Measurements from ENCODE around the gene NEDD1.
A peak's percentile ranks its signal among the peaks of the same experiment; 100 is the strongest.

The NEDD1 gene

GRCh38 chr12:96882862-96883261 lies 24.2 kb upstream of the NEDD1 start:
- H3K36me3 ChIP-seq (ENCODE audit: insufficient read depth, insufficient read length, low read length) = no peaks in the 10 kb centered on the region
- DNase-seq (ENCODE audit: low read depth, low spot score) = no peak
- no peak overlapping the region for H3K9ac ChIP-seq (ENCODE audit: insufficient read length, low read depth)
- TF ChIP-seq SUZ12 (IDR thresholded peaks at IDR 0.05; ENCODE audit: extremely low read depth, insufficient read depth, insufficient read length) (no peak), YY1 (IDR thresholded peaks at IDR 0.05; ENCODE audit: insufficient read depth, insufficient read length) (no peak), ZNF274 (IDR thresholded peaks at IDR 0.05; ENCODE audit: low read depth, low read length) (no peak)
- H3K27me3 ChIP-seq (ENCODE audit: insufficient read depth, insufficient read length) = no peaks in the 10 kb centered on the region
- peaks cover 4% of the 10 kb centered on the region for H3K4me1 ChIP-seq (ENCODE audit: insufficient read depth, insufficient read length)
- H3K9me3 ChIP-seq (ENCODE audit: insufficient read depth, low read length) = no peaks in the 10 kb centered on the region
- H3K4me3 ChIP-seq (ENCODE audit: insufficient read length, low read depth) = no peak overlapping the region

GRCh38 chr12:96883571-96883970 lies 23.5 kb upstream of the NEDD1 start:
- H3K9me3 ChIP-seq (ENCODE audit: insufficient read depth, low read length) = no peaks in the 10 kb centered on the region
- H3K4me1 ChIP-seq (ENCODE audit: insufficient read depth, insufficient read length) = peaks cover 4% of the 10 kb centered on the region
- no peak for TF ChIP-seq YY1 (IDR thresholded peaks at IDR 0.05; ENCODE audit: insufficient read depth, insufficient read length)
- no peak for TF ChIP-seq ZNF274 (IDR thresholded peaks at IDR 0.05; ENCODE audit: low read depth, low read length)
- no peak for TF ChIP-seq SUZ12 (IDR thresholded peaks at IDR 0.05; ENCODE audit: extremely low read depth, insufficient read depth, insufficient read length)
- no peak overlapping the region for H3K9ac ChIP-seq (ENCODE audit: insufficient read length, low read depth)
- no peaks in the 10 kb centered on the region for H3K27me3 ChIP-seq (ENCODE audit: insufficient read depth, insufficient read length)
- no peak for DNase-seq (ENCODE audit: low read depth, low spot score)
- H3K4me3 ChIP-seq (ENCODE audit: insufficient read length, low read depth) = no peak overlapping the region
- H3K36me3 ChIP-seq (ENCODE audit: insufficient read depth, insufficient read length, low read length) = no peaks in the 10 kb centered on the region

GRCh38 chr12:96886998-96887677 lies 19.9 kb upstream of the NEDD1 start:
- no peak for TF ChIP-seq SUZ12 (IDR thresholded peaks at IDR 0.05; ENCODE audit: extremely low read depth, insufficient read depth, insufficient read length)
- no peak for TF ChIP-seq YY1 (IDR thresholded peaks at IDR 0.05; ENCODE audit: insufficient read depth, insufficient read length)
- TF ChIP-seq ZNF274 (IDR thresholded peaks at IDR 0.05; ENCODE audit: low read depth, low read length) = no peak
- H3K4me1 ChIP-seq (ENCODE audit: insufficient read depth, insufficient read length) = peaks cover 7% of the 10 kb centered on the region
- H3K4me3 ChIP-seq (ENCODE audit: insufficient read length, low read depth) = no peak overlapping the region
- H3K9me3 ChIP-seq (ENCODE audit: insufficient read depth, low read length) = no peaks in the 10 kb centered on the region; the same call in 1 of the 2 replicates
- H3K27me3 ChIP-seq (ENCODE audit: insufficient read depth, insufficient read length) = no peaks in the 10 kb centered on the region
- H3K9ac ChIP-seq (ENCODE audit: insufficient read length, low read depth) = no peak overlapping the region
- no peak for DNase-seq (ENCODE audit: low read depth, low spot score)
- H3K36me3 ChIP-seq (ENCODE audit: insufficient read depth, insufficient read length, low read length) = no peaks in the 10 kb centered on the region

GRCh38 chr12:96889273-96889933 lies 17.7 kb upstream of the NEDD1 start:
- Histone ChIP-seq H3K27me3 (ENCODE audit: insufficient read depth, insufficient read length) (no peaks in the 10 kb centered on the region), H3K4me3 (ENCODE audit: insufficient read length, low read depth) (no peak overlapping the region), H3K9me3 (ENCODE audit: insufficient read depth, low read length) (peaks cover 6% of the 10 kb centered on the region; the same call in 1 of the 2 replicates), H3K9ac (ENCODE audit: insufficient read length, low read depth) (no peak overlapping the region), H3K36me3 (ENCODE audit: insufficient read depth, insufficient read length, low read length) (no peaks in the 10 kb centered on the region), H3K4me1 (ENCODE audit: insufficient read depth, insufficient read length) (peaks cover 7% of the 10 kb centered on the region)
- peak; percentile 8 for DNase-seq (ENCODE audit: low read depth, low spot score)
- no peak for TF ChIP-seq SUZ12 (IDR thresholded peaks at IDR 0.05; ENCODE audit: extremely low read depth, insufficient read depth, insufficient read length)
- TF ChIP-seq ZNF274 (IDR thresholded peaks at IDR 0.05; ENCODE audit: low read depth, low read length) = no peak
- no peak for TF ChIP-seq YY1 (IDR thresholded peaks at IDR 0.05; ENCODE audit: insufficient read depth, insufficient read length)

GRCh38 chr12:96890331-96890730 lies 16.7 kb upstream of the NEDD1 start:
- Histone ChIP-seq H3K9me3 (ENCODE audit: insufficient read depth, low read length) (peaks cover 6% of the 10 kb centered on the region; the same call in 1 of the 2 replicates), H3K27me3 (ENCODE audit: insufficient read depth, insufficient read length) (no peaks in the 10 kb centered on the region), H3K4me3 (ENCODE audit: insufficient read length, low read depth) (no peak overlapping the region), H3K36me3 (ENCODE audit: insufficient read depth, insufficient read length, low read length) (no peaks in the 10 kb centered on the region), H3K4me1 (ENCODE audit: insufficient read depth, insufficient read length) (peaks cover 7% of the 10 kb centered on the region), H3K9ac (ENCODE audit: insufficient read length, low read depth) (no peak overlapping the region)
- no peak for DNase-seq (ENCODE audit: low read depth, low spot score)
- TF ChIP-seq SUZ12 (IDR thresholded peaks at IDR 0.05; ENCODE audit: extremely low read depth, insufficient read depth, insufficient read length) = no peak
- no peak for TF ChIP-seq YY1 (IDR thresholded peaks at IDR 0.05; ENCODE audit: insufficient read depth, insufficient read length)
- no peak for TF ChIP-seq ZNF274 (IDR thresholded peaks at IDR 0.05; ENCODE audit: low read depth, low read length)

GRCh38 chr12:96892104-96892503 lies 15.0 kb upstream of the NEDD1 start:
- Histone ChIP-seq H3K9ac (ENCODE audit: insufficient read length, low read depth) (no peak overlapping the region), H3K4me1 (ENCODE audit: insufficient read depth, insufficient read length) (peaks cover 4% of the 10 kb centered on the region), H3K27me3 (ENCODE audit: insufficient read depth, insufficient read length) (no peaks in the 10 kb centered on the region), H3K36me3 (ENCODE audit: insufficient read depth, insufficient read length, low read length) (no peaks in the 10 kb centered on the region), H3K9me3 (ENCODE audit: insufficient read depth, low read length) (peaks cover 6% of the 10 kb centered on the region; the same call in 1 of the 2 replicates), H3K4me3 (ENCODE audit: insufficient read length, low read depth) (no peak overlapping the region)
- TF ChIP-seq YY1 (IDR thresholded peaks at IDR 0.05; ENCODE audit: insufficient read depth, insufficient read length) (no peak), ZNF274 (IDR thresholded peaks at IDR 0.05; ENCODE audit: low read depth, low read length) (no peak), SUZ12 (IDR thresholded peaks at IDR 0.05; ENCODE audit: extremely low read depth, insufficient read depth, insufficient read length) (no peak)
- DNase-seq (ENCODE audit: low read depth, low spot score) = no peak

GRCh38 chr12:96897421-96897820 lies 9.6 kb upstream of the NEDD1 start:
- Histone ChIP-seq H3K4me1 (ENCODE audit: insufficient read depth, insufficient read length) (no peaks in the 10 kb centered on the region), H3K4me3 (ENCODE audit: insufficient read length, low read depth) (no peak overlapping the region), H3K9me3 (ENCODE audit: insufficient read depth, low read length) (peaks cover 6% of the 10 kb centered on the region; the same call in 1 of the 2 replicates), H3K36me3 (ENCODE audit: insufficient read depth, insufficient read length, low read length) (no peaks in the 10 kb centered on the region), H3K27me3 (ENCODE audit: insufficient read depth, insufficient read length) (no peaks in the 10 kb centered on the region), H3K9ac (ENCODE audit: insufficient read length, low read depth) (no peak overlapping the region)
- TF ChIP-seq SUZ12 (IDR thresholded peaks at IDR 0.05; ENCODE audit: extremely low read depth, insufficient read depth, insufficient read length) (no peak), ZNF274 (IDR thresholded peaks at IDR 0.05; ENCODE audit: low read depth, low read length) (no peak), YY1 (IDR thresholded peaks at IDR 0.05; ENCODE audit: insufficient read depth, insufficient read length) (no peak)
- no peak for DNase-seq (ENCODE audit: low read depth, low spot score)

All from NT2/D1 (cell line).